SU-DHL-6 (cell line): Measurements from ENCODE around the gene CRIM1.

Experiments used
- H2AFZ ChIP-seq: fragments of 200-600 bp; sonication (generic); 2 replicates; pipeline ENCODE4 v1.6.1; 2014; ENCODE audit warnings: low read depth, mild to moderate bottlenecking, moderate library complexity, mixed read lengths, antibody characterized with exemption, low read length; ENCODE audit not compliant: severe bottlenecking
- H3F3A ChIP-seq: fragments of 200-600 bp; shearing (Covaris generic); 2 replicates; pipeline ENCODE4 v1.6.0; 2016; ENCODE audit warnings: antibody characterized with exemption, mild to moderate bottlenecking; ENCODE audit not compliant: insufficient read depth
- H3K27ac ChIP-seq: fragments of 200-600 bp; sonication (generic); 2 replicates; pipeline ENCODE4 v1.5.1; 2016; ENCODE audit warnings: low read depth, mild to moderate bottlenecking, low read length, moderate library complexity, mixed read lengths
- H3K27me3 ChIP-seq: fragments of 200-600 bp; sonication (generic), shearing (Covaris generic); 2 replicates; pipeline ENCODE4 v1.6.0; 2014; ENCODE audit warnings: mild to moderate bottlenecking, low read length
- H3K36me3 ChIP-seq: fragments of 200-600 bp; sonication (generic); 2 replicates; pipeline ENCODE4 v1.6.1; 2014; ENCODE audit warnings: mild to moderate bottlenecking, low read length, mixed read lengths
- H3K4me2 ChIP-seq: fragments of 300-600, 200-600 bp; shearing (Covaris generic), sonication (generic); 2 replicates; pipeline ENCODE4 v1.6.0; 2014; ENCODE audit warnings: low read length, low read depth, mild to moderate bottlenecking; ENCODE audit not compliant: poor library complexity, severe bottlenecking
- H3K4me3 ChIP-seq: fragments of 200-600 bp; sonication (generic); 2 replicates; pipeline ENCODE4 v1.5.1; 2014; ENCODE audit warnings: antibody characterized with exemption, low read length, mild to moderate bottlenecking, mixed read lengths; ENCODE audit not compliant: insufficient read depth, poor library complexity, severe bottlenecking
- H3K79me2 ChIP-seq: fragments of 200-600 bp; sonication (generic); 2 replicates; pipeline ENCODE4 v1.6.1; 2014; ENCODE audit warnings: mild to moderate bottlenecking, low read length, moderate library complexity; ENCODE audit not compliant: insufficient read depth
- H3K9ac ChIP-seq: fragments of 200-600 bp; sonication (generic); 2 replicates; pipeline ENCODE4 v1.7.0; 2014; ENCODE audit warnings: mild to moderate bottlenecking, low read length
- H3K9me2 ChIP-seq: fragments of 200-600 bp; sonication (generic); replicated peaks from 2 replicates; pipeline ENCODE4 v1.6.1; 2014; ENCODE audit warnings: low read length; ENCODE audit not compliant: insufficient read depth
- H3K9me3 ChIP-seq: fragments of 200-600 bp; sonication (generic); 2 replicates; pipeline ENCODE4 v1.6.1; 2014; ENCODE audit warnings: low read length, mixed read lengths; ENCODE audit not compliant: insufficient read depth
- H4K20me1 ChIP-seq: fragments of 200-600 bp; sonication (generic); 2 replicates; pipeline ENCODE4 v1.6.1; 2014; ENCODE audit warnings: low read depth, mild to moderate bottlenecking, antibody characterized with exemption, low read length, moderate library complexity, mixed read lengths
- CTCF ChIP-seq: fragments of 200-600 bp; sonication (generic); IDR thresholded peaks from one replicate; pipeline ENCODE4 v1.5.1; 2017; ENCODE audit warnings: antibody characterized with exemption, mild to moderate bottlenecking, low read length, moderate library complexity; ENCODE audit not compliant: insufficient read depth, poor library complexity, severe bottlenecking
- EZH2phosphoT487 ChIP-seq: fragments of 200-600 bp; sonication (generic), shearing (Covaris generic); conservative IDR thresholded peaks from 2 replicates; pipeline ENCODE4 v1.6.1; 2018; ENCODE audit warnings: mild to moderate bottlenecking, antibody characterized with exemption, low read length, moderate library complexity, mixed read lengths

The CRIM1 gene

GRCh38 chr2:36369716-36370115 lies 14.1 kb downstream of the CRIM1 start:
- no peak overlapping the region for H2AFZ ChIP-seq
- no peaks in the 10 kb centered on the region for H3F3A ChIP-seq
- no peak overlapping the region for H3K9ac ChIP-seq
- TF ChIP-seq CTCF (no peak), EZH2phosphoT487 (no peak)
- no peaks in the 10 kb centered on the region for H3K9me2 ChIP-seq
- H3K4me2 ChIP-seq, result no peak overlapping the region
- no peaks in the 10 kb centered on the region for H3K79me2 ChIP-seq
- no peak overlapping the region for H3K27ac ChIP-seq
- H3K9me3 ChIP-seq, result no peaks in the 10 kb centered on the region
- no peaks in the 10 kb centered on the region for H4K20me1 ChIP-seq
- no peaks in the 10 kb centered on the region for H3K36me3 ChIP-seq
- no peak overlapping the region for H3K4me3 ChIP-seq
- H3K27me3 ChIP-seq, result no peaks in the 10 kb centered on the region

- Histone ChIP-seq H3K4me3 (no peak overlapping the region), H3K4me2 (no peak overlapping the region), H3K27me3 (no peaks in the 10 kb centered on the region), H3K9ac (no peak overlapping the region), H3F3A (no peaks in the 10 kb centered on the region), H3K9me2 (no peaks in the 10 kb centered on the region), H2AFZ (no peak overlapping the region), H3K79me2 (no peaks in the 10 kb centered on the region), H3K36me3 (no peaks in the 10 kb centered on the region), H4K20me1 (no peaks in the 10 kb centered on the region), H3K27ac (no peak overlapping the region), H3K9me3 (no peaks in the 10 kb centered on the region)
- TF ChIP-seq CTCF, result no peak
- TF ChIP-seq EZH2phosphoT487, result no peak
Measured at GRCh38 chr2:36370281-36370680, 14.7 kb downstream of the CRIM1 start.

- Histone ChIP-seq H3K27me3 (no peaks in the 10 kb centered on the region), H3K9me2 (no peaks in the 10 kb centered on the region), H3K9ac (no peak overlapping the region), H3K4me2 (no peak overlapping the region), H3K9me3 (no peaks in the 10 kb centered on the region), H3K4me3 (no peak overlapping the region), H2AFZ (no peak overlapping the region), H4K20me1 (no peaks in the 10 kb centered on the region), H3F3A (no peaks in the 10 kb centered on the region), H3K27ac (no peak overlapping the region), H3K36me3 (no peaks in the 10 kb centered on the region), H3K79me2 (no peaks in the 10 kb centered on the region)
- TF ChIP-seq CTCF, result no peak
- no peak for TF ChIP-seq EZH2phosphoT487
Measured at GRCh38 chr2:36371070-36371874, 15.7 kb downstream of the CRIM1 start.
